Activated T-cell treated with anti-CD3 and anti-CD28 coated beads, Interleukin-2, amount 50 U/mL, for 48 hours (primary cell): ENCODE results near the gene TSTD2.
"Not testable (repeated sequence)": the region's sequence is repeated elsewhere in the genome, so short reads cannot be mapped to it uniquely, and the experiment has no call there.

Experiments used
- DNase-seq, 2 experiments: peaks; one replicate each; pipeline ENCODE4 v3.0.0-alpha.2; 2020

TSTD2 gene

DNA sequence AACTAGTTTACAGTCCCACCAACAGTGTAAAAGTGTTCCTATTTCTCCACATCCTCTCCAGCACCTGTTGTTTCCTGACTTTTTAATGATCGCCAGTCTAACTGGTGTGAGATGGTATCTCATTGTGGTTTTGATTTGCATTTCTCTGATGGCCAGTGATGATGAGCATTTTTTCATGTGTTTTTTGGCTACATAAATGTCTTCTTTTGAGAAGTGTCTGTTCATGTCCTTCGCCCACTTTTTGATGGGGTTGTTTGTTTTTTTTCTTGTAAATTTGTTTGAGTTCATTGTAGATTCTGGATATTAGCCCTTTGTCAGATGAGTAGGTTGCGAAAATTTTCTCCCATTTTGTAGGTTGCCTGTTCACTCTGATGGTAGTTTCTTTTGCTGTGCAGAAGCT, 51.6 kb downstream of the TSTD2 start:
- not testable (repeated sequence) for DNase-seq

- no peak for DNase-seq
Measured at GRCh38 chr9:97579914-97580313, 53.3 kb downstream of the TSTD2 start.

GRCh38 chr9:97578846-97579245, 54.3 kb downstream of the TSTD2 start:
- no peak for DNase-seq

DNA sequence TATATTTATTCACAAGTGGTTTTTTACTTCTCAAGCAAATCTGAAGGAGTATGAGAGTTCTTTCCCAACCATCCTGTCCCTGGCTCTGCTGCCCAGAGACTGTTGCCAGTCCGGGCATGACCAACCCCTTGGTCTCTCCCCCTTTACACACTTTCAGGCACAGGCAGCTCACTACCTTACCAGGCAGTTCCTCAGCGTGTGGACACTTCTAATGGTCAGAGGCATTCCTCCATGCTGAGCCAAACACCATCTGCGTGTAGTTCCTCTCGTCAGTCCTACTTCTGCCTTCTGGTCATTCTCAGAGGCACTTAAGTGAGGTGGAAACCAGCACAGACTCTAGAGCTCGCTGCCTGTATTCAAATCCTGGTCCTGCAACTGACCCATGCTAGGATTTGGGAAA, 56.1 kb downstream of the TSTD2 start:
- DNase-seq = no peak

DNA sequence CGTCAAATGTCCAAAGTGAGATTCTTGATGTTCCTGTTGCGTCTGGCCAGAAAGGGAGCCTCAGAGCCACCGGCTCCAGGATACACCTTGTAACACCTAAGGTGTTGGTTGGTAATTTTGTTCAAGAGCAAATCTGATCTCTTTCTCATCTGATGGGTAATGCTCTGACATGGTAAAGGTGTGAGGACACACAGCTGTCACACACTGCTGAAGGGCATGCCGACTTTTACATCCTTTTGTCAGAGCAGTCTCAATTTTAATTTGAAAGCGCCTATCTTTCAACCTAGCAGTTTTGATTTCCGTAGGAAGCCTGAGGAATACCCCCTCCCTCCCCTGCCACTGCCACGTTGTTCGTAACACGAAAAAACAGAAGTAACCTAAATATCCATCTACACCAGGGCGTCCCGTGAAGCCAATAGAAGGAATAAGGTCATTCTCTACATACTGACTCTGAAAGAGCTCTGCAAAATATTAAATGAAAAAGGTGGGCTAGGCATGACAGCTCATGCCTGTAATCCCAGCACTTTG, 57.4 kb downstream of the TSTD2 start:
- DNase-seq = peak; percentile 12

DNA sequence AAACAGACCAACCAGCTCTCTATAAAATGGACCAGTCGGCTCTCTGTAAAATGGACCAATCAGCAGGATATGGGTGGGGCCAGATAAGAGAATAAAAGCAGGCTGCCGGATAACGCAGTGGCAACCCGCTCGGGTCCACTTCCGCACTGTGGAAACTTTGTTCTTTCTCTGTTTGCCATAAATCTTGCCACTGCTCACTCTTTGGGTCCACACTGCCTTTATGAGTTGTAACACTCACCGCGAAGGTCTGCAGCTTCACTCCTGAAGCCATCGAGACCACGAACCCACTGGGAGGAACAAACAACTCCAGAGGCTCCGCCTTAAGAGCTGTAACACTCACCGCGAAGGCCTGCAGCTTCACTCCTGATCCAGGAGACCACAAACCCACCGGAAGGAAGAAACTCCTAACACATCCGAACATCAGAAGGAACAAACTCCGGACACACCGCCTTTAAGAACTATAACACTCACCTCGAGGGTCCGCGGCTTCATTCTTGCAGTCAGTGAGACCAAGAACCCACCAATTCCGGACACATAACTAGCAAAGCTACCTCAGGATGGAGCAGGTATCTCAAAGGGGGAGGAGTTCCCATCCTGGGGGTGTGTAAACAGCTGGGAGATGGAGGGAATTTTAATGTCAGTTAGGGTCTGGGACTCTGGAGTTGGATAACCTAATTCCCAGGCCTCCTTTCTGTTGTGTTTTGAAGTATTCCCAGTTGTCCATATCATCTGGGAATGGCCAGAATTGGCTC, 58.1 kb downstream of the TSTD2 start:
- peak; percentile 54 to 63 for DNase-seq

- peak in 1 of 2 experiments; percentile 8 for DNase-seq
Measured at GRCh38 chr9:97574101-97574571, 59.0 kb downstream of the TSTD2 start.

- DNase-seq = peak; percentile 4 to 7
Measured at GRCh38 chr9:97573482-97574073, 59.6 kb downstream of the TSTD2 start.

GRCh38 chr9:97572892-97573365, 60.2 kb downstream of the TSTD2 start:
- DNase-seq = peak in 1 of 2 experiments; percentile 9

GRCh38 chr9:97572196-97572891, 60.8 kb downstream of the TSTD2 start:
- peak in 1 of 2 experiments; percentile 1 for DNase-seq

DNA sequence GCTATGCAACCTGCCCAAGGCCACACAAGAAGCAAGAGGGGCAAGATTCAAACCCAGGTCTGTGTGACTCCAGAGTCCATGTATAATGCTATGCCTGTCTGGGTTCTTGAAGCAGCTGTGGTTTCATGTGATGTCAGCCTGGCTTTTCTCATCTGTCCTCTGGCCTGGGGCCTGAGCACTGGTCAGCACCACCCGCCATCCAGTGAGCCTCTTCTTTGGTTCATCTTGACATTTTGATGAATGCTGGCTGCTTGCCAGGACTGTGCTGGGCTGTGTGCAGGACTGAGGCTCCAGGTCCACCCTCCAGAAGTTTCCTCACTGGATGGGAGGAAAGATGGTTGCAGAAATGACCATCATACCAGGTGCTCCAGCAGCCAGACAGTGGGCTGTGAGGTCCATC, 61.5 kb downstream of the TSTD2 start:
- DNase-seq = peak in 1 of 2 experiments; percentile 11

DNA sequence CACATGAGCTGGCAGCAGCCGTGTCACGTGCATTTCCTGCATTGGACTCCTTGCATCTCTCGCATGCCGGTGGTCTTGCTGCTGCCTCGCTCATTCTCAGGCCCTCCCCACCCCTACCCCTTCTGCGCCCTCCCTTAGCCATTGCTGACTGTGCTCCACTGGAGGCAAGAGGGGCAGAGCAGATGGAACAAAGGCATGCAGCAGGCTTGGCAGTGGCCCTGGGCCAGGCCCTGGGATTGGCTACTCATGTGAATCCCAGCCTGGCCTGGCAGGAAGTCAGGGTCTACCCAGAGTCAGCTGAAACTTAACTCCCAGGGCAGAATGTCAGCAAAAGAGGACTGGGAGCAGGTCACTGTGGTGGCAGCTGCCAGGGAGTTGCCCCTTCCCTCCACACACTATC, 62.3 kb downstream of the TSTD2 start:
- peak in 1 of 2 experiments; percentile 1 for DNase-seq

- DNase-seq = no peak
Measured at GRCh38 chr9:97568461-97569275, 64.5 kb downstream of the TSTD2 start.

DNA sequence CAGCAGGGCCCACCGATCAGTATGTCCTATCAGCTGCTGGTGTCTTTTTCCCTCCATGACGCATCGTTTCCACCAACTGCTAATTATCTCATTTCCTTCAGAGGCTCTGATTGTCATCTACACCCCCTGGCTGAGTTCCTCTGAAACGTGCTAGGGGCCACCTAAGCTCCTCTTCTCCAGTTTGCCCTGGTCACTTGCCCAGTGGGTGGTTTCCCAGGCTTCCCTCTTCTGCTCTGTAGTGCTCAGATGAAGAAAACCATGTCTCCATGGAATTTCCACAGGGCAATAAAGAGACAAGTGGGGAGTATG, 65.3 kb downstream of the TSTD2 start:
- DNase-seq = no peak

- DNase-seq = no peak
Measured at GRCh38 chr9:97567182-97567893, 65.8 kb downstream of the TSTD2 start.

DNA sequence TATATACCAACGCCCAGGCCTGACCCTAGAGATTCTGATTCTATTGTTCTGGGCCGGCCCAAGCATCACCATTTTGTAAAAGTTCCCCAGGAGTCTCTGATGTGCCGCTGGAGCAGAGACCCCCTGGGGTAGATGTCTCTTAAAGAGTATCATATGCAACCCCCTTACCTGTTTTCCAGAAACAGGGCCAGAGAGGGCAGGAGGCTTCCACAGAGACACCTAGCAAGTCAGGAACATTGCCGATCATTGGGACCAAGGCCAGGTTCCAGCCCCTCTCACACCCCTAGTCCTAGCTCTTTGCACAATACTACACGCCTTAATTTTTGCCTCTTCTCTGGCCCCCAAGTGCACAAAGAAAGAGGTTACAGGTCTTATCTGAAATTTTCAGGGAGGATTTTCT, 67.9 kb downstream of the TSTD2 start:
- DNase-seq = no peak

DNA sequence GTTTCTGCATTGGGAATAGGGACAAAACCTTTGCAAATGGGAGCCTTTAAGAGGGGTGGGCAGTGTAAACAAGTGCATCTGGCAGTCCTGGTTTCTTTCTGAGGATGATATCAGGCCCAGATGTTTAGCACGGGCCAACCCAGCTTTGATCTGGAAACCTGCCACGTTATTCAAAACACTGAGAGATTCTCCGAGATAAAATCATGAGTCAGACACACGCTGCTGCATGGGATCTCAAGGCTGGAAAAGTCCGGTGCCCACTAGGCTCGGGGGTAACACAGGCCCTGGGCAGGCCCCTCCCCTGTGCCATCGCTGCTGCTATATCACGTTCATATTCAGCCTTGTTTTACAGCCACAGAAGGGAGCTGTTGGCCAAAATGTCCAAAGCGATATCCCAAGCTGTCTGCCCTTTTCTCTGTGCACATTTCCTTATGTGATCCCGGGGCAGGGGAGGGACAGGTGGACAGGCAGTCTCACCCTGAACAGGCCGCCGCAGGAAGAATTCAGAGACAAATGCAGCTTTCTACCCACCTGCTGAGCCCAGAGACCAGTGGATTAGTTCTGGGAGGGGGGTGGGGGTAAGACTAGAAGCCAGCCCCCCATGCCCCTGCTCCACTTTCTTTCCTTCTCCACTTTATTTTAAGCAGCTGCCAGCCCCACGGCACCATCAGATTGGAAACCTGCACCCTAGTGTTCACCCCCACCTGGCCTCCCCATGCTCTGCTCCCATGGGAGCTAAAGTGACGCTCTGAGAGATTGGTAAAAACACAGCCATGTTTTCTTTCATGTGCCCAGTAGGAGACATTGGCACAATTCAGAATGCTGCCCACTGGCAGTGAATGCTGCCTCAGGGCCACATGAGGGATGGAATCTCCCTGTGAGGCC, 68.6 kb downstream of the TSTD2 start:
- DNase-seq = no peak

- DNase-seq = no peak
Measured at GRCh38 chr9:97563458-97564135, 69.6 kb downstream of the TSTD2 start.

- no peak for DNase-seq
Measured at GRCh38 chr9:97562542-97562941, 70.6 kb downstream of the TSTD2 start.

- DNase-seq = no peak
Measured at GRCh38 chr9:97561501-97561900, 71.7 kb downstream of the TSTD2 start.
